Activated naive CD8-positive, alpha-beta T cell (primary cell): ENCODE results near the gene ANXA4.
"Not testable (repeated sequence)": the region's sequence is repeated elsewhere in the genome, so short reads cannot be mapped to it uniquely, and the experiment has no call there.

ENCODE experiments used
- H3K27ac Mint-ChIP-seq: one replicate; pipeline ENCODE4 v1.8.0; 2021; ENCODE audit warnings: mixed read lengths
- H3K27me3 Mint-ChIP-seq: one replicate; pipeline ENCODE4 v1.8.0; 2021; ENCODE audit warnings: mixed read lengths
- H3K36me3 Mint-ChIP-seq: one replicate; pipeline ENCODE4 v1.8.0; 2021; ENCODE audit warnings: mixed read lengths
- H3K4me1 Mint-ChIP-seq: one replicate; pipeline ENCODE4 v1.8.0; 2021; ENCODE audit warnings: low read depth, mixed read lengths
- H3K4me3 Mint-ChIP-seq: one replicate; pipeline ENCODE4 v1.8.0; 2021; ENCODE audit warnings: mild to moderate bottlenecking, mixed read lengths
- H3K9me3 Mint-ChIP-seq: one replicate; pipeline ENCODE4 v1.8.0; 2021; ENCODE audit warnings: low read depth, mixed read lengths

The ANXA4 gene

DNA sequence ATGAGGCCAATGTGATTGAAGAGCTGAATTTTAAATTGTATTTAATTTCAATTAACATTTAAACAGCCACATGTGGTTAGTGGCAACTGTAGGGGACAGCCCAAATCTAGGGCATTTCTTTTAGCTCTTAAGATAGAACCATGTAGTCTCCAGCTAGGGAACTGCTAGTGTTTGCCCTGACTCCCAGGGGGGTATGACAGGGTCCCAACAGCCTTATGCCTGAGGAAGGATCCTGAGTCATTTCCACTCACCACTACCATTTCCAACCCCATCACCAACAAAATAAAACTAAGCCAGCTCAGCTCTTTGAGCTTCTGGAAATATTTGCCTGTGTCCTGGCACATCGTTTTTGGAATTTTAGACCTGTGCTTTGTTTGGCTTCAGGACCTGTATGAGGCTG lies 73.8 kb downstream of the ANXA4 start:
- H3K9me3 Mint-ChIP-seq = no peaks in the 10 kb centered on the region
- peaks cover 6% of the 10 kb centered on the region for H3K4me1 Mint-ChIP-seq
- H3K4me3 Mint-ChIP-seq = no peak overlapping the region
- H3K36me3 Mint-ChIP-seq = peaks cover 3% of the 10 kb centered on the region
- no peak overlapping the region for H3K27ac Mint-ChIP-seq
- no peaks in the 10 kb centered on the region for H3K27me3 Mint-ChIP-seq

GRCh38 chr2:69816923-69817542 lies 75.1 kb downstream of the ANXA4 start:
- H3K36me3 Mint-ChIP-seq = peaks cover 6% of the 10 kb centered on the region
- H3K4me1 Mint-ChIP-seq = peaks cover 6% of the 10 kb centered on the region
- no peaks in the 10 kb centered on the region for H3K27me3 Mint-ChIP-seq
- H3K9me3 Mint-ChIP-seq = no peaks in the 10 kb centered on the region
- no peak overlapping the region for H3K27ac Mint-ChIP-seq
- H3K4me3 Mint-ChIP-seq = no peak overlapping the region

GRCh38 chr2:69817729-69818501 lies 76.0 kb downstream of the ANXA4 start:
- Mint-ChIP-seq H3K27ac (no peak overlapping the region), H3K4me3 (no peak overlapping the region), H3K27me3 (no peaks in the 10 kb centered on the region), H3K9me3 (no peaks in the 10 kb centered on the region), H3K4me1 (peaks cover 6% of the 10 kb centered on the region), H3K36me3 (peaks cover 6% of the 10 kb centered on the region)

DNA sequence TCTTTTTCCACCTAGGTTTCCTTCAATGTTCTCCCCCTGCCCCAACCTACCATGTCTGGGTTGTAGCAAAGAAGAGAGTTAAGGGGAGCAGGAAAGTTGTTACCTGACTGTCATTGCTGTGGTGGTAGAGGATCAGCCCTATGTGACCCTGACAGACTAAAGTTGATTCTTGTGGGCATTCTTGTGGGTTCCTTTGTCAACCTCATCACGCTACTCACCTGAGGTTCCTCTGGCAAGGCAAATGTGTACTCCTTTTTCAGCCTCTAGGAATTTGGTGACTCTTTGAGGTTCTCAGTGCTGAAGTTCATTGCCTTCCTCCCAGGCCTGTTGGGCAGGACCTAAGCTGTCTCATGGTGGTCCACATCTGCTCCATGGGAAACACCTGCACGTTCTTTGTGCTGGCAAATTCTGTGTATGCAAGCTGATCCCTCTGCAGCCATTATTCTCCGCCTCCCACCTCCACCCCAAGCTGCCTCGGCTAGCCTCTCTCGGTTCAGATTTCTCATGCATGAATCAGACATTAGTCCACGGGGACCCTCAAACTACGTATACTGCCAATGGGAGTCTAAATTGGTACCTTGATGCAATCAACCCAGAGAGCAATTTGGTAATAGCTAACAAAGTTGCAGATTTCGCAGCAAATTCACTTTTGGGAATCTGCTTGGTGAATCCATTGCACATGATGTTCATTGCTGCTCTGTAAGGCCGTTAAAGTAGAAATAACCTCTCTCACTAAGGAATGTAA lies 86.0 kb downstream of the ANXA4 start:
- Mint-ChIP-seq H3K9me3 (no peaks in the 10 kb centered on the region), H3K4me1 (peaks cover 41% of the 10 kb centered on the region), H3K27me3 (no peaks in the 10 kb centered on the region), H3K36me3 (no peaks in the 10 kb centered on the region), H3K27ac (peak overlapping the region; percentile 95), H3K4me3 (peak overlapping the region; percentile 90)

DNA sequence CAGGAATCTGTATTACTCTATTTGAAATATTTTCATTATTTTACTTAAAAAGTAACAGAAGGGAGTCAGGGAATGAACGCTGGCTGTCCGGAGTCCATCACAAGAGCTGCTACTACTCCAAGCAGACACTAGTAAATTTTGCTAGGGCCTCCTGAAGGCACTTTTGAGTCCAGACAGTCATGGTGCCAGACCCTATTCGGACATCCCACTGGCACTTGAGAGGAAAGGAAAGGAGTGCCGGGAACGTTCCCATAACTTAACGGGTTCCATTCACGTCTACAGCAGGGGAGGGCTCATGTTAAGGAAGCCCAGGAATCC lies 87.0 kb downstream of the ANXA4 start:
- Mint-ChIP-seq H3K9me3 (no peaks in the 10 kb centered on the region), H3K4me3 (peak overlapping the region; percentile 90), H3K27ac (peak overlapping the region; percentile 95), H3K27me3 (no peaks in the 10 kb centered on the region), H3K4me1 (peaks cover 50% of the 10 kb centered on the region), H3K36me3 (no peaks in the 10 kb centered on the region)

DNA sequence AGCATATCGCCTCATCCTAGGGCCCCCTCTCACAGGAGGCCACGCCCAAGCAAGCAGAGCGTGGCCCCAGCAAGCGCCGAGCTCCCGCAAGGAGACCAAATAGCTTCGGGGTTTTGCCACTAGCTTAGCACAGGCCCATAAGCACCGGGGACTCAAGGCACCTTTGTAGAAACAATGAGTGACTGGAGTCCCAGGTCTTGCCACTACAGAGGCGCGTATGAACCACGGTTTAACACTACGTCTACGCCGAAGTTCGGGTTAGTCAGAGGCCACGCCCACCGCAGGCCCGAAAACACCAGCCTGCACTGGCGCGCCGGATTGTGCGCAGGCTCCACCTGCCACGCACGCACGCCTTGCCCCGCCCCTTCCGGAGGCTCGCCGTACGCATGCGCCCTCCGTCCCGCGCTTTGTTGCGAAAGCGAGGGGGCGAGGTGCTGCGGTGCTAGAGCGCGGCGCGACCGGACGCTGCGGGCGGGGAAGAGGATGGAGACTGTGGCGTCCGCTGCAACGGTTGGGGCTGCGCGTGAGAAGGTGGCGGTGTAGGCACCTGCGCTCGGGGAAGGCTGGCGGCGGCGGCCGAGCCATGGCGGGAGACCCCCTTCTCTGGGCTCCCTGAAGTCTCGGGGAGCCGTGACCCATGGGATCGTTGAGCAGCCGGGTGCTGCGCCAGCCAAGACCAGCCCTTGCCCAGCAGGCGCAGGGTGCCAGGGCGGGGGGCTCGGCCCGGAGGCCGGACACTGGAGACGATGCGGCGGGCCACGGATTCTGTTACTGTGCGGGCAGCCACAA lies 87.5 kb downstream of the ANXA4 start, which contains the start of gene GMCL1:
GMCL1 (plus strand) TSS at position 405 of the 789 bp plus-strand sequence; CDS start at position 638, 233 bp downstream.
- Mint-ChIP-seq H3K27ac (peak within 1 kb of the TSS; percentile 95), H3K4me1 (peaks cover 56% of the 10 kb centered on the region), H3K27me3 (no peaks in the 10 kb centered on the region), H3K36me3 (no peaks in the 10 kb centered on the region), H3K9me3 (no peaks in the 10 kb centered on the region), H3K4me3 (peak within 1 kb of the TSS; percentile 90)

GRCh38 chr2:69830045-69830905 lies 88.3 kb downstream of the ANXA4 start:
- no peaks in the 10 kb centered on the region for H3K36me3 Mint-ChIP-seq
- peak overlapping the region; percentile 90 for H3K4me3 Mint-ChIP-seq
- H3K9me3 Mint-ChIP-seq = no peaks in the 10 kb centered on the region
- H3K27ac Mint-ChIP-seq = peak overlapping the region; percentile 18
- no peaks in the 10 kb centered on the region for H3K27me3 Mint-ChIP-seq
- peaks cover 62% of the 10 kb centered on the region for H3K4me1 Mint-ChIP-seq

- H3K9me3 Mint-ChIP-seq, H3K36me3 Mint-ChIP-seq, H3K27me3 Mint-ChIP-seq: not testable (repeated sequence)
- Mint-ChIP-seq H3K4me1 (peaks cover 68% of the 10 kb centered on the region), H3K27ac (peak overlapping the region; percentile 18), H3K4me3 (peak overlapping the region; percentile 90)
These were observed 88.9 kb downstream of the ANXA4 start for GRCh38 chr2:69830906-69831241.

- Mint-ChIP-seq H3K4me3 (peak overlapping the region; percentile 90), H3K36me3 (peaks cover 4% of the 10 kb centered on the region), H3K27ac (no peak overlapping the region), H3K4me1 (peaks cover 74% of the 10 kb centered on the region), H3K9me3 (no peaks in the 10 kb centered on the region), H3K27me3 (no peaks in the 10 kb centered on the region)
These were observed 89.5 kb downstream of the ANXA4 start for GRCh38 chr2:69831354-69831905.

DNA sequence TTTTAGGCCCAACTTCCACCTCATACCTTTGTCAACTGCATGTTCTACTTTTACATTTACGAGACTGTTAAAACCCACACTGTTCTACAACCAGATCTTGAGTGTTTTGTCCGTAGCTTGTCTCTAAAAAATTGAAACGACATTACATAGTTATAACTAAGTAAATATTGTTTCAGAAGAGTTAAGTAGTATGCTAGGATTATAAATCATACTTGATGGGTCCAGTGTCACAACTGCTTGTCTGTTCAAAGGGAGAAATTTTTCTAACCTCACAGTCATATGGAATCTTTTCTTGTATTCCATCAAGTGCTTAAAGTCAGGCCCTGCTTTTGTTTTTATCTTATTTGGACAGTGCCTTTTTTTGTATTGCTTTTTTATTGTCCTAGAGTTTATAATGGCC lies 91.8 kb downstream of the ANXA4 start:
- H3K9me3 Mint-ChIP-seq = no peaks in the 10 kb centered on the region
- no peaks in the 10 kb centered on the region for H3K27me3 Mint-ChIP-seq
- H3K4me1 Mint-ChIP-seq = peaks cover 62% of the 10 kb centered on the region
- H3K36me3 Mint-ChIP-seq = peaks cover 4% of the 10 kb centered on the region
- H3K27ac Mint-ChIP-seq = peak overlapping the region; percentile 13
- peak overlapping the region; percentile 69 for H3K4me3 Mint-ChIP-seq

DNA sequence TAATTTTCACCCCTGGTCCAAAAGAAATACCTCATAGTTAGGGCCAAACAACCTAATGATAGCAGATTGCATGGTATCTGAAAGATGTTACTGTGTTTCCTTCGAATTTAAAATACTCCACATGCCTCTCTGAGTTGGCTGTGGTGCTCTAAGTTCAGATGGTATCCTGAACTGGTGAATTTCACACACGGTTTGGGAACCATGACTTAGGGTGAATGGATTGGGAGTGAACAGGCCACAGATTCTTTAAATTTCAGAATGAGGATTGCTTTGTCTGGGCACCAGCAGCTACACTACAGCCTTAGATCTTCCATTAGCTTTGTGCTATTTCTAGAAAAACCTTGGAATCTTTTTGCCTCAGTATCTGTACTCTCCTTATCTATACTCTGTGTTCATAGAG lies 93.7 kb downstream of the ANXA4 start:
- H3K27me3 Mint-ChIP-seq = no peaks in the 10 kb centered on the region
- H3K36me3 Mint-ChIP-seq = peaks cover 4% of the 10 kb centered on the region
- peaks cover 56% of the 10 kb centered on the region for H3K4me1 Mint-ChIP-seq
- no peaks in the 10 kb centered on the region for H3K9me3 Mint-ChIP-seq
- no peak overlapping the region for H3K4me3 Mint-ChIP-seq
- H3K27ac Mint-ChIP-seq = no peak overlapping the region

DNA sequence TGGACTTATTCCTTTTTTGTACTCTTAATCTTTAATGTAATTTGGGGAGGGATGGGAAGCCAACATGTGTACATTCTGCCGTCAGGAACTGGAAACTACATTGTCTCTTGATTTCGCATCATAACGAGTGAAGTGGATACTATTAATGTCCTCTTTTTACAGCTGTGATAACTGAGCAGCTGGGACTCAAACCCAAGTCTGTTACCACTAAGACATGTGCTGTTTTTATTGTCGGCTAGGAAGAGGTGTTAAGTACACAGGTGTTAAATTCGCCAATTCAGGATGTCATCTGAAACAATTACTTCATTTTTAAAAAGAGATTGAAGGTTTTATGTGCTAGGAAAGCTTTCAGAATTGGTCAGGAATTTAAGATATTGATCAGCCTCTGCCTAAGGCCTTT lies 94.4 kb downstream of the ANXA4 start:
- H3K9me3 Mint-ChIP-seq = no peaks in the 10 kb centered on the region
- H3K36me3 Mint-ChIP-seq = peaks cover 4% of the 10 kb centered on the region
- no peak overlapping the region for H3K4me3 Mint-ChIP-seq
- H3K27ac Mint-ChIP-seq = peak overlapping the region; percentile 4
- peaks cover 54% of the 10 kb centered on the region for H3K4me1 Mint-ChIP-seq
- no peaks in the 10 kb centered on the region for H3K27me3 Mint-ChIP-seq

DNA sequence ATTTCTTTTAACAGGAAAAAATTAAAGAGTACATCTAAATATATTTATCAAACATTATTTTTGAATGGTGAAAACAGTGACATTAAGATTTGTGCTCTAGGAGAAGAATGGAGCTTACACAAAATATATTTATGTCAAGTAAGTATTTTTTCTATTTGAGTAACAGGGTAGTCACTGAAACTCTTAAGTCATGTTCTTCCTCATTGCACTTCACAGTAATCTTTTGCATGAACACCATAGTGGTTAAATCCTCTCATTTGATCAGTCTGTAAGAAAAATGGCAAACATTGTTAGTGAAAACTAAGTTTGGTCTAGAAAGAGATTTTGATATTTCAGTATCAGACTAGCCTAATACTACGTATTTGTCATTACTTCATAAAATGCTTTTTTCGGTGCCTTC lies 95.6 kb downstream of the ANXA4 start:
- Mint-ChIP-seq H3K27me3 (no peaks in the 10 kb centered on the region), H3K27ac (no peak overlapping the region), H3K4me3 (no peak overlapping the region), H3K36me3 (peaks cover 4% of the 10 kb centered on the region), H3K9me3 (no peaks in the 10 kb centered on the region), H3K4me1 (peaks cover 42% of the 10 kb centered on the region)

DNA sequence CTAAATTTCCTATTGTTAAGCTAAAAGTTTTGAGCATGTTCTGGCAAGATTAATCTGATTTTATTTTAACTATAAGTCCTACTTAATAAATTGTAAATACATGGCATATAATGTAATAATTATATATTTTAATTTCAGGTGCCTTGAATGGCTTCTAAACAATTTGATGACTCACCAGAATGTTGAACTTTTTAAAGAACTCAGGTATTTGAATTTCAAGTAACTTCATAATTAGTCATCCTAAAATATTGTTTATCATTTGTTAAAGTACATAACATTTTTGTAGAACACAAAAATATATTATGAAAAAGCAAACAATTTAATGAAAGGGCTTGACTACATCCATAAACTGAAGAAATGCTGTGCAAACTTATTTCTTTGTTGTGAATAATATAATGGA lies 102.1 kb downstream of the ANXA4 start:
- Mint-ChIP-seq H3K4me1 (peaks cover 6% of the 10 kb centered on the region), H3K36me3 (peaks cover 12% of the 10 kb centered on the region), H3K4me3 (no peak overlapping the region), H3K9me3 (no peaks in the 10 kb centered on the region), H3K27me3 (no peaks in the 10 kb centered on the region), H3K27ac (no peak overlapping the region)
